ENCODE results near the gene MANBA.

- no peak for TF ChIP-seq POLR2A (IDR thresholded peaks at IDR 0.05; ENCODE audit: low read depth, low read length)
- TF ChIP-seq PAX5 (IDR thresholded peaks at IDR 0.05; ENCODE audit: insufficient read depth, low read length, severe bottlenecking): no peak
- TF ChIP-seq POLR2AphosphoS5 (IDR thresholded peaks at IDR 0.05; ENCODE audit: low read depth, low read length): no peak
- no peak for TF ChIP-seq TAF1 (IDR thresholded peaks at IDR 0.05; ENCODE audit: low read depth, low read length)
- TF ChIP-seq SPI1 (IDR thresholded peaks at IDR 0.05; ENCODE audit: low read depth, low read length): no peak
- no peak for TF ChIP-seq POU2F2 (IDR thresholded peaks at IDR 0.05; ENCODE audit: low read depth, low read length)
Observed at GRCh38 chr4:102616636-102617035, 144.1 kb downstream of the MANBA start.
